Mucosa of stomach (tissue), 1 donor: ENCODE data around the gene MYH6.
"Not testable (repeated sequence)": the region's sequence is repeated elsewhere in the genome, so short reads cannot be mapped to it uniquely, and the experiment has no call there.

Source experiments
- H3K27me3 ChIP-seq: one replicate; pipeline ENCODE4 v1.7.0; 2013; ENCODE audit warnings: mild to moderate bottlenecking, low read length; ENCODE audit not compliant: control insufficient read depth, insufficient read depth
- H3K36me3 ChIP-seq: one replicate; pipeline ENCODE4 v1.7.0; 2013; ENCODE audit warnings: low read length; ENCODE audit not compliant: control insufficient read depth, insufficient read depth
- H3K4me1 ChIP-seq: one replicate; pipeline ENCODE4 v1.7.0; 2013; ENCODE audit warnings: mild to moderate bottlenecking, low read length; ENCODE audit not compliant: control insufficient read depth, insufficient read depth
- H3K4me3 ChIP-seq: one replicate; pipeline ENCODE4 v1.7.0; 2013; ENCODE audit warnings: low read length
- H3K9ac ChIP-seq: one replicate; pipeline ENCODE4 v1.7.0; 2013; ENCODE audit warnings: mild to moderate bottlenecking, low read length, moderate library complexity
- H3K9me3 ChIP-seq: one replicate; pipeline ENCODE4 v1.7.0; 2013; ENCODE audit warnings: mild to moderate bottlenecking, low read length, moderate library complexity; ENCODE audit not compliant: control insufficient read depth
- donor health status: Pancreatic carcinoma.

MYH6 gene

GRCh38 chr14:23406244-23406643 lies 1.8 kb downstream of the MYH6 start:
- H3K4me1 ChIP-seq, result no peaks in the 10 kb centered on the region
- H3K9ac ChIP-seq, result no peak overlapping the region
- no peak overlapping the region for H3K4me3 ChIP-seq
- peaks cover 17% of the 10 kb centered on the region for H3K27me3 ChIP-seq
- no peaks in the 10 kb centered on the region for H3K36me3 ChIP-seq
- no peaks in the 10 kb centered on the region for H3K9me3 ChIP-seq

- H3K27me3 ChIP-seq, result peaks cover 17% of the 10 kb centered on the region
- H3K9me3 ChIP-seq, result no peaks in the 10 kb centered on the region
- no peaks in the 10 kb centered on the region for H3K4me1 ChIP-seq
- no peaks in the 10 kb centered on the region for H3K36me3 ChIP-seq
- no peak overlapping the region for H3K9ac ChIP-seq
- no peak overlapping the region for H3K4me3 ChIP-seq
Observed at GRCh38 chr14:23405516-23406025, 2.5 kb downstream of the MYH6 start.

- Histone ChIP-seq H3K4me3 (no peak overlapping the region), H3K27me3 (peaks cover 17% of the 10 kb centered on the region), H3K4me1 (no peaks in the 10 kb centered on the region), H3K36me3 (no peaks in the 10 kb centered on the region), H3K9me3 (no peaks in the 10 kb centered on the region), H3K9ac (no peak overlapping the region)
Observed at GRCh38 chr14:23405096-23405495, 3.0 kb downstream of the MYH6 start.

- no peaks in the 10 kb centered on the region for H3K9me3 ChIP-seq
- no peak overlapping the region for H3K9ac ChIP-seq
- H3K4me1 ChIP-seq, result no peaks in the 10 kb centered on the region
- H3K36me3 ChIP-seq, result no peaks in the 10 kb centered on the region
- H3K4me3 ChIP-seq, result no peak overlapping the region
- H3K27me3 ChIP-seq, result peaks cover 17% of the 10 kb centered on the region
Observed at GRCh38 chr14:23404331-23404900, 3.7 kb downstream of the MYH6 start.

- no peaks in the 10 kb centered on the region for H3K36me3 ChIP-seq
Observed at GRCh38 chr14:23403908-23404307, 4.2 kb downstream of the MYH6 start.

GRCh38 chr14:23403139-23403438 lies 5.0 kb downstream of the MYH6 start:
- H3K9ac ChIP-seq, result no peak overlapping the region
- no peaks in the 10 kb centered on the region for H3K4me1 ChIP-seq
- no peaks in the 10 kb centered on the region for H3K9me3 ChIP-seq
- peaks cover 13% of the 10 kb centered on the region for H3K27me3 ChIP-seq
- H3K36me3 ChIP-seq, result no peaks in the 10 kb centered on the region
- H3K4me3 ChIP-seq, result no peak overlapping the region

More at GRCh38 chr14:23403908-23404307, 4.2 kb downstream of the MYH6 start:
- Histone ChIP-seq H3K9me3 (no peaks in the 10 kb centered on the region), H3K9ac (no peak overlapping the region), H3K4me1 (no peaks in the 10 kb centered on the region), H3K27me3 (peaks cover 17% of the 10 kb centered on the region), H3K4me3 (no peak overlapping the region)

- H3K36me3 ChIP-seq, result no peaks in the 10 kb centered on the region
- no peaks in the 10 kb centered on the region for H3K4me1 ChIP-seq
Observed at GRCh38 chr14:23402296-23403138, 5.6 kb downstream of the MYH6 start.

GRCh38 chr14:23401291-23401690 lies 6.8 kb downstream of the MYH6 start:
- Histone ChIP-seq H3K9ac (no peak overlapping the region), H3K36me3 (no peaks in the 10 kb centered on the region), H3K4me3 (no peak overlapping the region), H3K27me3 (peaks cover 13% of the 10 kb centered on the region), H3K4me1 (no peaks in the 10 kb centered on the region), H3K9me3 (no peaks in the 10 kb centered on the region)

More at GRCh38 chr14:23402296-23403138, 5.6 kb downstream of the MYH6 start:
- H3K4me3 ChIP-seq, result no peak overlapping the region
- peaks cover 13% of the 10 kb centered on the region for H3K27me3 ChIP-seq
- no peak overlapping the region for H3K9ac ChIP-seq
- H3K9me3 ChIP-seq, result no peaks in the 10 kb centered on the region

GRCh38 chr14:23400496-23401149 lies 7.5 kb downstream of the MYH6 start:
- not testable (repeated sequence) for H3K4me1 ChIP-seq, H3K9ac ChIP-seq, H3K36me3 ChIP-seq, H3K9me3 ChIP-seq, H3K4me3 ChIP-seq
- peaks cover 13% of the 10 kb centered on the region for H3K27me3 ChIP-seq

- peaks cover 13% of the 10 kb centered on the region for H3K27me3 ChIP-seq
- H3K4me3 ChIP-seq, result no peak overlapping the region
- H3K9ac ChIP-seq, result no peak overlapping the region
- H3K36me3 ChIP-seq, result no peaks in the 10 kb centered on the region
- H3K4me1 ChIP-seq, result no peaks in the 10 kb centered on the region
- H3K9me3 ChIP-seq, result no peaks in the 10 kb centered on the region
Observed at GRCh38 chr14:23399591-23399990, 8.5 kb downstream of the MYH6 start.

- Histone ChIP-seq H3K9ac (no peak overlapping the region), H3K27me3 (peaks cover 13% of the 10 kb centered on the region), H3K4me1 (no peaks in the 10 kb centered on the region), H3K36me3 (no peaks in the 10 kb centered on the region), H3K9me3 (no peaks in the 10 kb centered on the region), H3K4me3 (no peak overlapping the region)
Observed at GRCh38 chr14:23399136-23399535, 8.9 kb downstream of the MYH6 start.

- Histone ChIP-seq H3K27me3 (peaks cover 11% of the 10 kb centered on the region), H3K4me1 (no peaks in the 10 kb centered on the region), H3K36me3 (no peaks in the 10 kb centered on the region), H3K9ac (no peak overlapping the region), H3K4me3 (no peak overlapping the region), H3K9me3 (no peaks in the 10 kb centered on the region)
Observed at GRCh38 chr14:23398348-23398747, 9.7 kb downstream of the MYH6 start.
